Small intestine (tissue), 7 donors: Measurements from ENCODE around the gene KIF24. TPM values are rescaled to one million over a fixed set of nuclear protein-coding genes. Genes with fewer than 3 reads are reported as not detected.
A peak's percentile ranks its signal among the peaks of the same experiment; 100 is the strongest.

Experiments used
- DNase-seq, 2 donors: peaks; one replicate each; pipeline versions ENCODE4 v3.0.0 to v3.0.0-alpha.2; 2013
- FAIRE-seq: peaks from 2 replicates; lab custom pipeline; 2012; peaks lifted over from hg19 to GRCh38; lab: Jason Lieb, UNC
- H3K27ac ChIP-seq, 3 donors: one replicate each; pipeline ENCODE4 v1.5.1; 2013; ENCODE audit warnings: low read length in 2 of 3, mild to moderate bottlenecking in 2 of 3, control low read depth in 1 of 3, inconsistent platforms in 1 of 3, low read depth in 1 of 3, moderate library complexity in 1 of 3
- H3K27me3 ChIP-seq, 3 donors: one replicate each; pipeline ENCODE4 v1.6.1; 2013; ENCODE audit warnings: low read length in 3 of 3, inconsistent platforms in 1 of 3; ENCODE audit not compliant: control insufficient read depth in 3 of 3, insufficient read depth in 3 of 3
- H3K36me3 ChIP-seq, 3 donors: one replicate each; pipeline ENCODE4 v1.6.1; 2013; ENCODE audit warnings: low read length in 3 of 3, inconsistent platforms in 1 of 3, low read depth in 1 of 3, mild to moderate bottlenecking in 1 of 3, moderate library complexity in 1 of 3; ENCODE audit not compliant: control insufficient read depth in 3 of 3, insufficient read depth in 2 of 3
- H3K4me1 ChIP-seq, 3 donors: one replicate each; pipeline ENCODE4 v1.6.1; 2013; ENCODE audit warnings: low read length in 2 of 3, inconsistent platforms in 1 of 3, low read depth in 1 of 3, mild to moderate bottlenecking in 1 of 3, moderate library complexity in 1 of 3; ENCODE audit not compliant: control insufficient read depth in 3 of 3, insufficient read depth in 2 of 3
- H3K4me3 ChIP-seq, 3 donors: one replicate each; pipeline ENCODE4 v1.5.1; 2013; ENCODE audit warnings: low read length in 3 of 3, control low read depth in 1 of 3, inconsistent platforms in 1 of 3, low read depth in 1 of 3, mild to moderate bottlenecking in 1 of 3, moderate library complexity in 1 of 3
- H3K9me3 ChIP-seq, 2 donors: one replicate each; pipeline ENCODE4 v1.6.1; 2013; ENCODE audit warnings: low read depth in 1 of 2, low read length in 1 of 2; ENCODE audit not compliant: control insufficient read depth in 2 of 2, insufficient read depth in 1 of 2
- WGBS, 3 donors: extraction: QIAGEN DNeasy Blood & Tissue Kit; methylation state at CpG; one replicate each; pipeline ENCODE4 v1.1.7; 2013; 5-methylcytosine and 5-hydroxymethylcytosine counted together
- polyA plus RNA-seq, 4 donors: library from polyadenylated mRNA; stranded (reverse) in 3 of 4; unstranded in 1 of 4; fragments of 200-250 nt in 3 of 4; fragments of 120-200 nt in 1 of 4; gene quantifications; one replicate each; pipeline versions ENCODE4 v1.2.1 to v1.2.3, GENCODE V29; 2013
- donor health status: healthy with polysubstance abuse.
- donor health status: control.
- donor health status: control.
- donor health status: Bipolar disorder and iron deficiency.
- donor health status: healthy.

KIF24 gene
- polyA plus RNA-seq, 4 donors: 0.27 to 2.1 (median 0.98) TPM

DNA sequence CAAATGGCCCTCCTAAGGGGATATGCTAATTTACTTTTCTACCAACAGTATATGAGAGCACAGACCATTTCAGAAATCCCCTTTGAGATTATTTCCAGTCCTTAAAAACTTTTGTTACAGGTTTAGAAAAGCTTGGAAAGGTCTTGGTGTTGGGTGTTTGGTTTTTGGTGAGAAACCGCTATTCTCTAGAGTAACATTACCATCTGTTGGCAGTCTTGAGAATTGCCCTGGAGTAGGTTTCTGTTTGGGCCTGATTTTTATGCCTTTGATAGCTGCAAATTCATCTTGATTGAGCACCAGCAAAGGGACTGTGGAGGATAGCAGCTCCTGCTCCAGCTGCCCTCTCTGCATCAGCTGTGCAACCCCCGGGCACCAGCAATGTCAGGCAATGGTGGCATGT lies 8.3 kb upstream of the KIF24 start:
- Histone ChIP-seq H3K4me3 (no peak overlapping the region), H3K9me3 (no peaks in the 10 kb centered on the region), H3K27me3 (no peaks in the 10 kb centered on the region), H3K4me1 (peaks cover 0 to 17% (median 0%) of the 10 kb centered on the region in 3 donors), H3K36me3 (peaks cover 2 to 46% (median 8%) of the 10 kb centered on the region in 3 donors), H3K27ac (no peak overlapping the region)
- 71 to 96% (median 77%) methylated on average over 2 of the region's 2 CpGs for WGBS, 3 donors
- DNase-seq (no peak), FAIRE-seq (no peak)

DNA sequence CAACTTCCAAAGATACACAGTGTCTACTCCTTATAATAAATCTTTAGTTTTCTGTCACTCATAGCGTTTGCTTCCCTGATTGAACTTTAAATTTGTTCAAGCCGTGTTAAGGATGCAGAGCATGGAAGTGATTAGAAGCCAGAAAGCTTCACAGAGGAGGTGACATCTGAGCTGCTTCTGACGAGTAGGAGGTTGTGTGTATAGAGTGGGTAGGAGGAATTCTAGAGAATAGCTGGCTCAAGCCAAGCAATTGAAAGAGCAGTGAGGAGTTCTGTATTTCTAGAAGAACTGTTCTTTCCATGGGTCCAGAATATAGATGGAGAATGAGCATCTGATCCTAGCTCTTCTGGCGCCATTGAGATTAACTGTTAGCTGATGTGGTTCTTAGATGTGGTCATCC lies 6.3 kb upstream of the KIF24 start:
- no peak overlapping the region for H3K27ac ChIP-seq
- WGBS, 3 donors: 80 to 88% (median 83%) methylated on average over 4 of the region's 4 CpGs
- no peaks in the 10 kb centered on the region for H3K27me3 ChIP-seq
- no peaks in the 10 kb centered on the region for H3K9me3 ChIP-seq
- FAIRE-seq (no peak), DNase-seq (no peak)
- H3K4me1 ChIP-seq: peaks cover 0 to 9% (median 1%) of the 10 kb centered on the region in 3 donors
- peaks cover 2 to 31% (median 2%) of the 10 kb centered on the region in 3 donors for H3K36me3 ChIP-seq
- no peak overlapping the region for H3K4me3 ChIP-seq

GRCh38 chr9:34334916-34335315 lies 5.8 kb upstream of the KIF24 start:
- Histone ChIP-seq H3K36me3 (peaks cover 2 to 27% (median 2%) of the 10 kb centered on the region in 3 donors), H3K4me3 (no peak overlapping the region), H3K27me3 (no peaks in the 10 kb centered on the region), H3K9me3 (no peaks in the 10 kb centered on the region), H3K4me1 (peaks cover 0 to 10% (median 1%) of the 10 kb centered on the region in 3 donors), H3K27ac (no peak overlapping the region)
- WGBS, 3 donors: 88 to 92% (median 92%) methylated on average over 2 of the region's 2 CpGs
- FAIRE-seq (no peak), DNase-seq (no peak)

DNA sequence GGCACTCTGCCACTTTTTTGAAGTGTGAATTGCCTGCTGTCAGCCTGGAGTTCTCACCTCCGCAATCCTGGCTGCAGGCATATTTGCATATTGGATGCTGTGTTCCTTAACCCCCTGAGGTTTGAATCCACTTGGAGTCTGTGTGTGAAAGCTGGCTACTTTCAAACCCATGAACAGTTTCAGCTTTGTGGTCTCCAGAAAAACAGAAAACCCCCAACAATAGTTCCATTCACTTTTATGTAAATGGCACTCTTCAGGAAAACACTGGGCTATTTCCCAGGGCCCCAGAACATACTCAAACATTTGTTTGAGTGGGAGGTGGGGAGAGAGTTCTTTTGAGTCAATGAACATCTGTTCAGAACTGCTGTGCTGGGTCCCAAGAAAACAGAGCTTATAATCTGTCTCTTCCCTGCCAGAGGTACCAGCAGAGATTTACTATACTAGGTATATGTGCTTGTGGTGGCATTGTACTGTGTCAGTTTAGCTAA lies 5.3 kb upstream of the KIF24 start:
- no peak for FAIRE-seq
- H3K4me1 ChIP-seq: peaks cover 0 to 10% (median 1%) of the 10 kb centered on the region in 3 donors
- H3K27me3 ChIP-seq: no peaks in the 10 kb centered on the region
- WGBS, 3 donors: 71% methylated on average over 1 of the region's 1 CpG
- H3K9me3 ChIP-seq: no peaks in the 10 kb centered on the region
- H3K27ac ChIP-seq: no peak overlapping the region
- H3K4me3 ChIP-seq: no peak overlapping the region
- peaks cover 2 to 21% (median 2%) of the 10 kb centered on the region in 3 donors for H3K36me3 ChIP-seq
- no peak for DNase-seq

DNA sequence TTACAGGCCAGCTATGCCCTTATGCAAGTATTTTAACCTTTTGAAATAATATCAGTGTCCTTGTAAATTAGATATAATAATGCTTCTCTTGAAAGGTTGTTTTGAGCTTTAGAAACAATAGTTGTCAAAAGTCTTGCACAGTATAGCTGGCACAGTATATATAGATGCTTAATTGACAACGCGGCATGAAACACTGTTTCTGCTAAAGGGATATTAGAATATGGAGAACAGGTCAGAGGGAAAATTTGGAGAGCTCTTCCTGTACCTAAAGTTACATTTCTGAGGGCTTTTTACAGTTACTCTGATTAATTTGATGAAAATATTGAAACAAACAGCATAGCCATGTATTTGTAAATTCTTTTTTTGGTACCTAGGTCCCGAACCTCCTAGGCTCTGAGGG lies 4.8 kb upstream of the KIF24 start:
- Histone ChIP-seq H3K4me1 (peaks cover 0 to 10% (median 1%) of the 10 kb centered on the region in 3 donors), H3K27me3 (no peaks in the 10 kb centered on the region), H3K4me3 (no peak overlapping the region), H3K27ac (no peak overlapping the region), H3K36me3 (peaks cover 0 to 16% (median 0%) of the 10 kb centered on the region in 3 donors), H3K9me3 (no peaks in the 10 kb centered on the region)
- WGBS, 3 donors: 72 to 75% (median 73%) methylated on average over 3 of the region's 3 CpGs
- no peak for DNase-seq
- no peak for FAIRE-seq

DNA sequence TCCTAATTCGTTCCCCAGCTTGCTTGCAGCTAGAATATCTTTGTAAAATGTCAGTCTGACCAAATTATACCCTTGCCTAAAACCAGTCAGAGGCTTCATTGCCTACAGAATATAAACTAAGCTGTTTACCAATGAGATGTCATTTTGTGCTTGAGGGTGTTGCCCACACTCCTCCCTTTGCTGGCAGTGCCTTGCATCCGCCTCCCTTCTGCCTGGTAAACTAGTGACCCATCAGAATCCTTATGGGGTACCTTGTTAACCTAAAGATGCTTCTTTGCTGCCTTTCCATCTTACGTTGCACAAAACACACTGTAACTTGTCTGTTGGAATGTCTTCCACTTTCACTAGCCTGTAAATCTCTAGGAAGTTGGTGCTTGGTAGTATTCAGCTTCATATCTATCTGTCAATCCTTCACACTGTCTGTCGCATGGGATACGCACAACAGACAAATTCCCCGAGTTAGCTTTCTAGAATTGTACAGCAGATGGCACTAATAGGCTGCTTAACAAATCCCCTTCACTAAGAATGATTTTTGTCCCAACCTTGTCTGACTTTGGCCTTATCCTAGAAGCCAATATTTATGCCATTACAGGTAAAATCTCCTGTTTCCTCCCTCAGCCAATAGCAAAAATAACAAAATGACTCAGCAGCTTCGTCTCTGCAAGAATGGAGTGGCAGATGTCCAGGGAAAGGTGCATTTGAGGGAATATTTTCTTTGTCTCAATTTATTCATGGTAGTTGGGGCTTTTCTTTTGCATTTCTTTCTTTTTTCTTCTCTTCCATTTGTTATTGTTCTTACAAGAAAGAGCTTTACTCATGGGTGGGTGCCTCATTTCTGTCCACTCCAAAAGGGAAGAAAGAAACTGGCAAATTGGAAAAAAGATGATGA lies 3.3 kb upstream of the KIF24 start:
- FAIRE-seq (no peak), DNase-seq (peak; percentile 71 to 73)
- H3K4me1 ChIP-seq: peaks cover 0 to 17% (median 1%) of the 10 kb centered on the region in 3 donors
- H3K27me3 ChIP-seq: no peaks in the 10 kb centered on the region
- no peak overlapping the region for H3K4me3 ChIP-seq
- 31 to 45% (median 34%) methylated on average over 7 of the region's 7 CpGs for WGBS, 3 donors
- H3K27ac ChIP-seq: no peak overlapping the region
- no peaks in the 10 kb centered on the region for H3K9me3 ChIP-seq
- H3K36me3 ChIP-seq: peaks cover 0 to 7% (median 0%) of the 10 kb centered on the region in 3 donors

- FAIRE-seq: no peak
- WGBS, 3 donors: 76 to 81% (median 77%) methylated on average over 1 of the region's 1 CpG
- DNase-seq: no peak
Measured at GRCh38 chr9:34331196-34331595, 2.1 kb upstream of the KIF24 start.

GRCh38 chr9:34328500-34328986 lies 525 bp downstream of the KIF24 start:
- Histone ChIP-seq H3K9me3 (no peaks in the 10 kb centered on the region), H3K36me3 (no peaks in the 10 kb centered on the region), H3K4me3 (peak overlapping the region; percentile 50 to 81 (median 69)), H3K4me1 (peaks cover 0 to 17% (median 1%) of the 10 kb centered on the region in 3 donors), H3K27me3 (no peaks in the 10 kb centered on the region), H3K27ac (peak overlapping the region; percentile 13 to 69 (median 36))
- FAIRE-seq (no peak), DNase-seq (peak in 1 of 2 donors; percentile 11)
- WGBS, 3 donors: 0 to 1% (median 0%) methylated on average over 11 of the region's 11 CpGs

More at GRCh38 chr9:34331196-34331595, 2.1 kb upstream of the KIF24 start:
- peaks cover 0 to 4% (median 0%) of the 10 kb centered on the region in 3 donors for H3K36me3 ChIP-seq
- no peaks in the 10 kb centered on the region for H3K27me3 ChIP-seq
- no peak overlapping the region for H3K4me3 ChIP-seq
- H3K4me1 ChIP-seq: peaks cover 0 to 17% (median 1%) of the 10 kb centered on the region in 3 donors
- no peak overlapping the region for H3K27ac ChIP-seq
- H3K9me3 ChIP-seq: no peaks in the 10 kb centered on the region
